ENCODE measurements around the gene C1orf105.

Gene C1orf105

GRCh38 chr1:172485626-172486025 is 65.1 kb downstream of the C1orf105 start:
- Mint-ChIP-seq H3K27ac (no peak overlapping the region), H3K27me3 (ENCODE audit: low read depth, poor library complexity) (peaks cover 5% of the 10 kb centered on the region), H3K4me1 (peaks cover 25% of the 10 kb centered on the region), H3K9me3 (no peaks in the 10 kb centered on the region), H3K36me3 (ENCODE audit: low read depth) (no peaks in the 10 kb centered on the region), H3K4me3 (no peak overlapping the region)
- no peak for DNase-seq
- TF ChIP-seq CTCF (IDR thresholded peaks at IDR 0.05), result no peak

GRCh38 chr1:172486805-172487454 is 66.4 kb downstream of the C1orf105 start:
- DNase-seq, result no peak
- H3K4me1 Mint-ChIP-seq, result peaks cover 16% of the 10 kb centered on the region
- no peak overlapping the region for H3K27ac Mint-ChIP-seq

GRCh38 chr1:172487550-172487949 is 67.1 kb downstream of the C1orf105 start:
- DNase-seq, result no peak
- Mint-ChIP-seq H3K27ac (peak overlapping the region; percentile 78), H3K27me3 (ENCODE audit: low read depth, poor library complexity) (peaks cover 5% of the 10 kb centered on the region), H3K9me3 (no peaks in the 10 kb centered on the region), H3K36me3 (ENCODE audit: low read depth) (no peaks in the 10 kb centered on the region), H3K4me1 (peaks cover 14% of the 10 kb centered on the region), H3K4me3 (no peak overlapping the region)
- no peak for TF ChIP-seq CTCF (IDR thresholded peaks at IDR 0.05)

More at GRCh38 chr1:172486805-172487454, 66.4 kb downstream of the C1orf105 start:
- H3K9me3 Mint-ChIP-seq, result no peaks in the 10 kb centered on the region
- no peaks in the 10 kb centered on the region for H3K36me3 Mint-ChIP-seq (ENCODE audit: low read depth)
- peaks cover 5% of the 10 kb centered on the region for H3K27me3 Mint-ChIP-seq (ENCODE audit: low read depth, poor library complexity)
- no peak for TF ChIP-seq CTCF (IDR thresholded peaks at IDR 0.05)
- H3K4me3 Mint-ChIP-seq, result no peak overlapping the region

GRCh38 chr1:172488393-172488792 is 67.9 kb downstream of the C1orf105 start:
- H3K4me1 Mint-ChIP-seq, result peaks cover 14% of the 10 kb centered on the region
- DNase-seq, result no peak
- TF ChIP-seq CTCF (IDR thresholded peaks at IDR 0.05), result no peak

GRCh38 chr1:172489847-172490246 is 69.4 kb downstream of the C1orf105 start:
- H3K27me3 Mint-ChIP-seq (ENCODE audit: low read depth, poor library complexity), result peaks cover 5% of the 10 kb centered on the region
- H3K4me3 Mint-ChIP-seq, result no peak overlapping the region
- peaks cover 26% of the 10 kb centered on the region for H3K4me1 Mint-ChIP-seq
- H3K27ac Mint-ChIP-seq, result no peak overlapping the region
- TF ChIP-seq CTCF (IDR thresholded peaks at IDR 0.05), result no peak
- DNase-seq, result no peak
- H3K36me3 Mint-ChIP-seq (ENCODE audit: low read depth), result no peaks in the 10 kb centered on the region
- no peaks in the 10 kb centered on the region for H3K9me3 Mint-ChIP-seq

More at GRCh38 chr1:172488393-172488792, 67.9 kb downstream of the C1orf105 start:
- H3K4me3 Mint-ChIP-seq, result no peak overlapping the region
- no peaks in the 10 kb centered on the region for H3K36me3 Mint-ChIP-seq (ENCODE audit: low read depth)
- H3K27me3 Mint-ChIP-seq (ENCODE audit: low read depth, poor library complexity), result peaks cover 5% of the 10 kb centered on the region
- no peaks in the 10 kb centered on the region for H3K9me3 Mint-ChIP-seq
- H3K27ac Mint-ChIP-seq, result no peak overlapping the region

- peaks cover 44% of the 10 kb centered on the region for H3K4me1 Mint-ChIP-seq
- DNase-seq, result no peak
- TF ChIP-seq CTCF (IDR thresholded peaks at IDR 0.05), result no peak
- no peaks in the 10 kb centered on the region for H3K9me3 Mint-ChIP-seq
- H3K4me3 Mint-ChIP-seq, result no peak overlapping the region
- H3K27ac Mint-ChIP-seq, result no peak overlapping the region
- H3K36me3 Mint-ChIP-seq (ENCODE audit: low read depth), result no peaks in the 10 kb centered on the region
- no peaks in the 10 kb centered on the region for H3K27me3 Mint-ChIP-seq (ENCODE audit: low read depth, poor library complexity)
Observed at GRCh38 chr1:172492421-172492820, 71.9 kb downstream of the C1orf105 start.

Data from nephron progenitor cell (in vitro differentiated cells).